Mesenteric fat pad (tissue), 1 donor: ENCODE data around the gene YPEL3. TPM values are rescaled to one million over a fixed set of nuclear protein-coding genes. Genes with fewer than 3 reads are reported as not detected.
A peak's percentile ranks its signal among the peaks of the same experiment; 100 is the strongest.
"Not testable (repeated sequence)": the region's sequence is repeated elsewhere in the genome, so short reads cannot be mapped to it uniquely, and the experiment has no call there.

Source experiments
- DNase-seq: peaks from one replicate; pipeline ENCODE4 v3.0.0-alpha.2; 2020; ENCODE audit warnings: low spot score
- total RNA-seq: library from RNA; stranded (reverse); fragmentation: NEBNext Ultra II Directional; extraction: Animal tissue kit (Norgen Biotek cat#: 25700); gene quantifications from one replicate; pipeline ENCODE4 v1.2.1, GENCODE V29; 2021
- donor health status: DM: yes; HTN: yes; CAD: no.

Gene YPEL3
- total RNA-seq, 1 donor from 2014 or later, result 49.3 TPM

DNA sequence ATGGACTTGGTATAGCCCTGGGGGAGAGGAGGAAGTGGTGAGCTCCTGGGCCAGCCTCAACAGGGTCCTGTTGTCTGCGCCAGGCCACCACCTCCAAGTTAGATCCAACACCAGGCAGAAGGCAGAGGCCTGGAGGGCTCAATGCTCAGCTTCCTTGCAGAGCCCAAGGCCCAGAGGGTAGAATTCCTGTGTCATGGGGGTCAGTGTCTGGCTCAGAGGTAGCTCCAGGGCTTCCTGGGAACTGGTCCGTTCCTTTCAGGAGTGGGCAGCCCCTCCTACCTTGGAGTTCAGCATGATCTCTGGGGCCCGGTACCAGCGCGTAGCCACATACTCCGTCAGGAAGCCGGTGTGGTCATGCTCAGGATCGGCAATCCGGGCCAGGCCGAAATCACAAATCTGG, 21.8 kb upstream of the YPEL3 start:
- DNase-seq, result no peak

DNA sequence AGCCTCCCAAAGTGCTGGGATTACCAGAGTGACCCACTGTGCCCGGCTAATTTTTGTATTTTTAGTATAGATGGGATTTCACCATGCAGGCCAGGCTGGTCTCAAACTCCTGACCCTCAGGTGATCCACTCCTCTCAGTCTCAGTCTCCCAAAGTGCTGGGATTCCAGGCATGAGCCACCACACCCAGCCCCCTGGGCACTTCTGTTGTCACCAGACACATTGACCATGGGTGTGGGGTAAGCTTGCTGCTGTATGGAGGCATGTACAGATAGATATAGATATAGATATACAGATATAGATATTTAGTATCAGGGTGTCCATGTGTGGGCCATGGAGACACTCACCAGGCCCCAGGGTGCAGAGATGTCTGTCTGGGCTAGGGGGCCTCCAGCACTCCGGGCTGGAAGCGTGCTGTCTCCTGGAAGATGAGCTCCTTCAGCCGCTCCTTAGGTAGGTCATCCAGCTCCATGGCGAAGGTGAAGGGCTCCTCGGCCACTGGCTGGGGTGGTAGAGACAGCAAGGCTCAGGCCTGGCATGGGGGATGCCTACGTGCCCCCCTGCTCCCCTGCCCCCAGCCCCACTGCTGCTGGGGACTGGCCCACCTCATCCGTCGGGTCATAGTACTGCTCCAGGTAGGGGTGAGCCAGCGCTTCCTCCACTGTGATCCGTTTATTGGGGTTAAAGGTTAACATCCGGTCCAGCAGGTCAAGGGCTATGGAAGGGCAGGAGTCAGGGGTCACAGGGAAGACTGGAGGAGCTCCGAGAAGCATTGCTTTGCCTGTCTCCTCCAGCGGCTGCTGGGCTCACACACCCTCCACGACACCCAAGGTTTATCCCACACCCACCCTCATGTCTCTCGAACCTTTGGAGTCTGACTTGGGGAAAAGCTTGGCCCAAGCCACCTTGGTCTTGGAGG, 20.5 kb upstream of the YPEL3 start:
- no peak for DNase-seq

DNA sequence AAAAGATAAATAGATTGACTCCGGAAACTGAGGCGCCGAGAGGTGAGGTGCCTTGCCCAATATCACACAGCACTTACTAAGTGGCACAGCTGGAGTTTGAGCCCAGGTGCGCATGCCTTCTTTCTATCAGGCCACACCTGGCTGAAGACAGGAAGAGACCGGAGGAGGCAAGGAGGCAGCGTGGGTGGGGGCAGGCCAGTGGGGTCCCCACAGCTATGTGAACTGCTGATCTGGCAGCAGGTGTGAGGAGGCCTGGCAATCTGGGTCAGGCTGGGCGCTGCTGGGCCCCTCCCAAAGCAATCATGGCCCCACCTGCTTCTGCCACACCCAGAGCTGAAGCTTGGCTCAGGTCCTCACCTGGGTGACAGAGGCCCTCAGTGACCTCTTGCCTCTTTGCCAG, 19.2 kb upstream of the YPEL3 start:
- no peak for DNase-seq

DNA sequence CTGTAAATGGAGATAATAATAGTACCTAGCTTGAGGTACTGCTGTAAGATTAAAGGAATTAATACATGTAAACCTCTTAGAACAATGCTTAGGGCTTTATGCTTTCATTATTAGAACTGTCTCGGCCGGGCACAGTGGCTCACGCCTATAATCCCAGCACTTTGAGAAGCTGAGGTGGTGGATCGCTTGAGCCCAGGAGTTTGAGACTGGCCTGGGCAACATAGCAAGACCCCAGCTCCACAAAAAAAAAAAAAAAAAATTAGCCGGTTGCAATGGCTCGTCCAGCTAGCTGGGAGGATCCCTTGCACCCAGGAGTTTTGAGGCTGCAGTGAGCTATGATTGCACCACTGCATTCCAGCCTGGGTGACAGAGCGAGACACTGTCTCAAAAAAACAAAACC, 18.8 kb upstream of the YPEL3 start:
- not testable (repeated sequence) for DNase-seq

DNA sequence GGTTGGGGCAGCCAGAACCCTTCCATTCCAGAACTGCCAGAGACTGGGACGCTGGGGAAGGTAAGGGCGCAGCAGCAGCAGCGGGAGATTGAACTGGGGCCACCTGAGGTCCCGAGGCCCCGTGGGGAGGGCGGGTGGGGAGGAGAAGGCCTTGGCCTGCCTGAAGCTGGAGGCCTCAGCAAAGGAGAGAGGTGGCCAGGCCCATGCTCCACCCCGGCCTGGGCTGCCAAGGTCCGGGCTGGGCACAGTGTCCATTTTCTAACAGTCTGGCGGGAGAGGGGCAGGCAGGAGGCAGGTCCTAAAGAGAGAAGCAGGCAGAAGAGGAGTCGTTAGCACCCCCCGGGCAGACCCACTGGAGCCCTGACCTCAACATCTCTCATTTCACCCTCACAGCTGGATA, 18.4 kb upstream of the YPEL3 start:
- no peak for DNase-seq

DNA sequence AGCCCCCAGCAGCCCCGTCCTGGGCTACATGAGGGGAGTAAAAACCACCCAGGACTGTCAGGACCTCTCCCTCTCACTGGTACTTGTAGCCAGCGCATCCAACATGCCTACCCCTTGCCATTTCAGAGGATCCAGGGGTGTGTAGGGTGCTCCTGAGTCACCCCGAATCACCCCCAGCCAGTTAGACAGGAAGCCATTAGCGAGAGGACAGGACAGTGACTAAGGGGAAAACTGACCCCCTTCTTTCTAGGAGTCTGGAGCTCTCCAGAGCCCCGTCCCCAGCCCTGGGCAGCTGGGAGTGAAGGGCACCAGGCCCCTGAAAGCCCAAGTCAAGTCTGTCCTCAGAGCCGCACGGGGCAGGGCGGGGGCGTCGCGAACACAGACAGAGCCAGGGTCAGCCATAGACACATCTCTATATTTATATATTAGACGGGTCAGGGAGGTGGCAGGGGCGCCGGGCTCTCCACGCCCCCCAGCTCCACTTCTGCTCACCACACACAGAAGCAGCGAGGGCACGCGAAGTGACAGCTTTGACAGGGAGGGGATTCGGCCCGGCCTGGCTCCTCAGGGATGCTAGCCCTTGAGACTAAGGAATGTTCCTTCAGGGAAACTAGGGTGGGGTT, 17.8 kb upstream of the YPEL3 start:
- DNase-seq, result no peak

DNA sequence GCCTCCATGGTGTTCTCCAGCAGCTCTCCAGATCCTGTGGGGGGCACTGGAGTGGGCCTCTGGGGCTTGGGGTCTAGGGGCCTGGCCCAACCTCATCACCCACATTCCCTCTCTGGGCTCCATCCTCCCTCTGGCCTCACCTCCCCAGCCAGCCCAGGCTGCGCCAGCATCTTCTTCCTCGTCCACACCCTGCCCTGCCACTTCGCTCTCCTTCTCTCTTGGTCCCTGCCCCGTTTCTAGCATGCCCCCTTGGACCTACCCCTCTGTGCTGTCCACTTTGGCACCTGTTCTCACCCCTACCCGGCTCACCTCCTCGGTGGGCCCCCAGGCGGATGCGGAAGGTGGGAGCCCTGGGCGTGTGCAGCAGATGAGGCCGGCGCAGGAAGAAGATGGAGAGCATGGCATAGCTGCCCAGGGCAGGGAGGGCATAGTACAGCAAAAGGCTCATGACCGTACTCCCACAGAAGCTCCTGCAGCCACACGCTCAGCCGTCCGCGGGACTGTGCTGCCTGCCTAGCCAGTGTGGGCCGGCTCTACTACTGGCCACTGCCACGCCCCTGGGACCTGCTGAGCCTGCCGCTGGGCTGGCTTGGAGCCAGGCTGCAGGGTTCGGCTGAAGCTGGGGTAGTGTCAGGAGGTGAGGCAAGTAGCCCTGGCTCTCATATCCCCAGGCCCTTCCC, 17.2 kb upstream of the YPEL3 start, which contains the start of gene GDPD3:
TSS of gene GDPD3 (minus strand) at position 507 of the 680 bp plus-strand sequence. CDS start at position 448, 59 bp downstream.
- DNase-seq, result no peak

DNA sequence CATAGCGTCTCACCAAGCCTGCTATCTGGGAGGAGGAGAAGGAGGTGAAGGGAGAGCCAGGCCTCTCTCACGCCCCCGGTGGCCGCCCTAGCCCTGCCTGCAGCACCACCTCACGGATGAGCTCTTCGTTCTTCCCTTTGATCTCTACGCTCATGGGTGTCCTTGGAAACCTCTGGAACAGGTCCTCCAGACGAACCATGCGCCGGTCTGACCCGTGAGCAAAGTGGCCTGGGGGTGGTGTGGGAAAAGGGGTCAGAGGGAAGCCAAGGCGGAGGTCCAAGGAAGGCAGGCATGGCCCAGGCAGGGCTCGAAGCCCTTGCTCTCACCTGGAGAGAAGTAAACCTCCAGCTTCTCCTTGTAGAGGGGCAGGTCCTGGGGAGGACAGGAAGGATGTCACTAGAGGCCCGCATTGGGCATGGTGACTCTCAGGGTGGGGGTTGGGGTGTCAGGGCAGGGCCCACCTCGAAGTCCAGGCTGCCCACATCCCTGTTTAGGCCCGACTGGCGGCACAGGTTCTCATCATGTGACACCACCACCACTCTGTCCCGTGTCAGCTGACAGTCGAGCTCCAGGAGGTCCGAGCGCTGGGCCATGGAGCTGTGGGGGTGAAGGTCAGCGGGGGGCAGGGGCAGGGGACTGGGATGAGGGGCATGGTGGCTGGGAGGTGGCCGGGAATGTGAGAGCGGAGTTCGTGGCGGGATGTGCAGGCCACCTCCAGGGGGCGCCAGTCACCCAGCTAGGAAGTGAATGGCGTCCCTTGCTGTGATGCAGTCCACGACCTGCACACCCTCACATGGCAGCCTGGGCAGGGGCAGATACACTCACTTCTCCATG, 16.4 kb upstream of the YPEL3 start:
- DNase-seq, result no peak

DNA sequence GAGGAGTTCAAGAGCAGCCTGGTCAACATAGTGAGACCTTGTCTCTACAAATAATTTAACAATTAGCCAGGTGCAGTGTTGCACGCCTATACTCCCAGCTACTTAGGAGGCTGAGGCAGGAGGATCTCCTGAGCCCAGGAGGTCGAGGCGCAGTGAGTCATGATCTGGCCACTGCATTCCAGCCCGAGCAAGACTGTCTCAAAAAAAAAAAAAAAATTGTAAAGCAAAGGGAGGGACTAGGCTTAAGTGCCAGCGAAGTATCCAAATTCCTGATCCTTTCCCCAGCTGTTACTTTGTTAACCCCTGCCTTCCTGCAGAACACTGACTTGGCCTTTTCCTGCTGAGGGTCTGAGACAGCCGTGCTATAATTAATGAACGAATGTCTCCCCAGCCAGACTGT, 14.6 kb upstream of the YPEL3 start:
- no peak for DNase-seq

DNA sequence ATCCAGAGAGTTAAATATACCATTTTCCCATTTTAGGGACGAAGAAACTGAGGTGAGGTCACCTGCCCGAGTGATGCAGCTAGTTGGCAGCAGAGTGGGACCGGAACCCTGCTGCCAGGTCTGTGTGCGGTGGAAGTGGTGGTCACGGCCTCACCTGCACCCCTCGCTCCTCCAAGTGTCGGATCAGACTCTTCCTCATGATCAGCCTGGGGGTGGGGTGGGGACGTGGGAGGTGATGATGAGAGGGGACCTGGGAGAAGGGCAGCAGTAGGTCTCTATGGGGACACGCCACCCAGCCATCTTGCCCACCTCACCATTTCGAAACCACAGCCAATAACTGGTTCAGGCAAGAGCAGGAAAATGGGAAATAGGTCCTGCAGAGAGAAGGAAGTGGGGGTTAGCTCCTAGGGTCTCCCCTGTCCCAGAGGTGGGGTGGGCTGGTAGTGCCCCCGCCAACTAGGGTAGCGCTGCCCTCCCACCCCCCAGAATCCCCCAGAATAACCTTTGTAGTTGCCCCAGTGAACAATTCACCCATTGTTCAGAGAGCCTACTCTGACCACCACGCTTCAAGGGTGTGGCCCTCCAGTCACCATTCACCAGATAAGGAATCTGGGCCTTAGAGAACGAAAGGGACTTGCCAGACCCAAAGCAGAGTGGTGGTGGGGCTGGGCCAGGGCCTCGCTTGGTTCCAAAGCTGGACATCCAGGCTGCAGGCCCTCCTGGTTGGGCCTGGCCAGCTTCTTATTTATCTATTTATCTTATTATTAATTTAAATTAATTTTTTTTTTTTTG, 12.2 kb upstream of the YPEL3 start:
- DNase-seq, result no peak

DNA sequence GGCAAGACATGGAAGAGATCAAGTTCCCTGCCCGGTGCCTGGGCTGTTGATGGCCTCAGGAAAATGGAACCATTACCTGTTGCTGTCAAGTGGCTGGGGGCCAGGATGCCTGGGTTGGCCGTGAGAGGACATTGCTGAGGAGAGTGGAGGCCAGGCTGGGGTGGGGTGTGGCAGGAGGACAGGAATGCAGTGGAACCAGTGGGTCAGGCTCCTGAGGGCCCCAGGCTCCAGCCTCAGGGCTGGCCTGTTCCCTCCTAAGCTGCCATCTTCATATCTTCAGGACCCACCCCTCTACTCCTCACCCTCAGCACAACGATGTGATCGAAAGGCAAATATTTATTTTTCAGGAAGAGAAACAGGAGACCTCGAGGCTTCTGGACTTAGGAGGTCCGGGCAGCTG, 8.5 kb upstream of the YPEL3 start:
- no peak for DNase-seq

DNA sequence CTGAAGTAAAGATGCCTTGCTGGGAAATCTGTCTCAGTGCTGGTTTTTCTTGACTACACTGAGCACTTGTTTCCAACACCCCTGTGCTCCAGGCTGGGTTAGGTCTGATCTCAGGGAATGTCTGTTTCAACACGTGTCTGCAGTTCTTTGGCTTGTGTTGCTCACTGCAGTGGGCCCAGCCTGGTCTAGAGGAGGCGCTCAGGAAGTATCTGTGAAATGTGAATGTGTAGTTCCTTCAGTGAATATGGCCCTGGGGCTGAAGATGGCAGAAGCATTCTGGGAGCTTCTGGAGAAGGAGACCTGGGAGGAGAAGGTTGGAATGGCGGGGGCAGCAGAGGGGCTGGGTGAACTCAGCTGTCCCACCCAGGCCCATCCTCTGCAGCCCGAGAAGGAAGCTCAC, 8.1 kb upstream of the YPEL3 start:
- no peak for DNase-seq

DNA sequence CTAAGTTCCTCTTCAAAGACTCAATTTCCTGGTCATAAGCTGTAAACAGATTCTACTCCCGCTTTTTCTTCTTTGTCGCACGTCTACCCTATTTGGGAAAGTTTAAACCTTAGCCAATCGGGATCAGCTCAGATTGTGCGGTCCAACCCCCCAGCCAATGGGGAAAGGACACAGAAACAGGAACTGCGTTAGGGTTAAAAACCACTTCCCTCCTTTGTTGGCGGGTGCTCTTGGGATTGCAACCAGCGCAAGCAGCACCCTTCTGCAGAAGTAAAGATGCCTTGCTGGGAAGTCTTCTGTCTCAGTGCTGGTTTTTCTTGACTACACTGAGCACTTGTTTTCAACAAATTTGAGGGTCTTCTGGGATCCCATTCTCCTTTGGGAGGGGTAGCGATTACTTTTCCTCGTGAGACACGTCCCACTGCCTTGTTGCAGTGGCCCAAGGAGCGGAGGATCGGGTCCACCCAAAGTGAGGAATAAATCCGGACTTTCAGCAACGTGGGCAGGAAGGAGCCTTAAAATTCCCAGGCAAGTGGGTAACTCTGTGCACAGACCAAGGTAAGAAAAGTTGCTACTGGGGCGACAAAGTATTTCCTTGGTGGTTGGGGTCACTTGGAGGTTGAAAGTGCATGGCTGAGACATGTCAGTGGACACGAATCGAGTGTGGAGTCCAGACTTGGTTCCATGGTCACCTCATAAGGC, 1.0 kb upstream of the YPEL3 start:
- no peak for DNase-seq

DNA sequence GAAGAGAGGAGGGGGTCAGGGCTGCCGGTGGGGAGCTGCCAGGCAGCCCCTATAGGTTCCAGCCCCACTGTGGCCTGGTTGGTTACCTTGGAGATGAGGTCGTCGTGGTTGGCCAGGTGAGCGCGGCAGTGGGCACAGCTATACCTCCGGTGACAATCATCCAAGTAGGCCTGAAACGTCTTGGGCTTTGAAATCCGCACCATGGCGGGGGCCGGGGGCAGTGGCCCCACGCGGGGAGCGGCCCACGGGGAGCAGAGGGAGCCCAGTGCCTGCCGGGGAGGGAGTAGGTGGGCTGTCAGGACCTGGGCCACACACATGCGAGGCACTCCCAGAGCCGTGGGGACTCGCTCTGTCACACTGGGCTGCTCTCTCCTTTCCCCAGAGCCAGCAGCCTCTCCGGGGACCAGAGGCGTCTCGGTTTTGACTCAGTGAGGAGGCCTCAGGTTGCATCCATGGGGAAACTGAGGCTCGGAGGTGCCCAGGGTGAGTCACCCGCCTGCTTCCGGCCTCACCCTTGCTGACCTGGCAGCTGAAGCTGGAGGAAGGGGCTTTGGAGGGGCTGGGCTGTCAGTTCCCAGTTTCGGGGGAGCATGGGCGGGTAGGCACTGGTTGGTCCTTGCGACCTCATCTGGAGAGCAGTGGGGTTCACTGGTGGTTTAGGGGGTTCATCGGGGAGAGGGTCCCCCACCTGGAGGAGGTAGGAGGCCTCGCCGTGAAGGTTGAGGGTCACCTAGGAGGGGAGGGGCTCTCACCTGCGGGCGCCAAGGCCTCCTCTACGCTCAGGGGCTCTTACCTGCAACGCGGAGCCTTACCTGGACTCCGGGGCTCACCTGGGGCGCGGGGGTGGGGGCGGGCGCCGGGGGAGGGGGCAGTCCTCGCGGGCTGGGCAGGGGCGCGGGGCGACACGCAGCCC, 591 bp downstream of the YPEL3 start:
- no peak for DNase-seq

DNA sequence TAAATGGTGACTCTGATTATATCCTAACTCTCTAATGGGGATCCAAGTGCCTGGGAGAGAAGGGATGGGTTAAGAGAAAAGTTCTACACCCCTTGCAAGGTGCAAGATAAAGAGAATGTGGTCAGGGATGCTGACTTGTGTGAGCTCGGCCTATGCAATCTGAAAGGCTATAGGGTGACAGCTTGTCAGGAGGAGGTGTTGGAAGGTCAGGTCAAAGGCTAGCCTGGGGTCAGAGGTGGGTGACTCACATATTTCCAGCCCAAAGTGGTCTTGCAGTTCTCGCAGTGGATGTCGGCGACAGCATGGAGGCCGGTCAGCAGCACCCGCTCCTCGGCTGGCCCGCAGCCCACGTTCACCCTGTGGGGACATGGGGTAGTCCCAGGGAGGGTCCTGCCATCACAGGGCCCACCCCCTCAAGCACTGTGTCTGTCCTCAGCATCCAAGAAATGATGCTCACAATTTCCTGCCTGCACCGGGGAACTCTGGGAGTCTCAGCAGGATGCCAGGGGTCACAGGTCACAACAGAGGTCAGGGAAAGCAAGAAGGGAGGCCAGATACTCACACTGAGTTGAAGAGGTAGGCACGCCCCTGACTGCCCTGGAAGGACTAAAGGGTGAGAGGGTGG, 1.4 kb downstream of the YPEL3 start:
- no peak for DNase-seq

DNA sequence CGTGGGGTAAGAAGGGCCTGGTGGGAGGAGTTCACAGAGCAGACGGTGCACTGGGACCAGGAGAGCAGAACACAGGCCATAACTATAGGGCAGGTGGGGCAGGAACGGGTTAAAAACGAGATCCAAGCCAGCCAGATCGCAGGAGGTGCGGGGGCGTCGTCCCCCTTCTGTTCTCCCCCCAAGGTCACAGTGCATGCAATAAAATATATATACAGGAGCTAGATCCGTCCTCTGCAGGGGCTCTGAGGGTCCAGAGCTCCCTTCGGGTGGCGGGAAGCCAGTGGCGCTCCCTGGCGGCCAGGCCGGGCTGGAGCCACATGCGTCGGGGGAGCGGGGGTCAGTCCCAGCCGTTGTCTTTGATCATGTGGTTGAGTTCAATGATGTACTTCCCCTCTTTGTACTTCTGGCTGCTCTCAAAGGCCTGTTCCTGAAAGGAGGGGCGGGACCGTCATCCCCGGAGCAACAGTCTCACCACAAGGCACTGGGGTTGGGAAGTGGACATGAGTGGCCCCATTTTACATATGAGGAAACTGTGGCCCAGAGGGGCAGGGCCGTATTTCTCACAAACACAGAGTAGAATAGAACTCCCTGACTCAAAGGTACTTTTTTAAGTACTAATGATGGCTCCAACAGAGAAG, 3.5 kb downstream of the YPEL3 start:
- peak; percentile 93 for DNase-seq

DNA sequence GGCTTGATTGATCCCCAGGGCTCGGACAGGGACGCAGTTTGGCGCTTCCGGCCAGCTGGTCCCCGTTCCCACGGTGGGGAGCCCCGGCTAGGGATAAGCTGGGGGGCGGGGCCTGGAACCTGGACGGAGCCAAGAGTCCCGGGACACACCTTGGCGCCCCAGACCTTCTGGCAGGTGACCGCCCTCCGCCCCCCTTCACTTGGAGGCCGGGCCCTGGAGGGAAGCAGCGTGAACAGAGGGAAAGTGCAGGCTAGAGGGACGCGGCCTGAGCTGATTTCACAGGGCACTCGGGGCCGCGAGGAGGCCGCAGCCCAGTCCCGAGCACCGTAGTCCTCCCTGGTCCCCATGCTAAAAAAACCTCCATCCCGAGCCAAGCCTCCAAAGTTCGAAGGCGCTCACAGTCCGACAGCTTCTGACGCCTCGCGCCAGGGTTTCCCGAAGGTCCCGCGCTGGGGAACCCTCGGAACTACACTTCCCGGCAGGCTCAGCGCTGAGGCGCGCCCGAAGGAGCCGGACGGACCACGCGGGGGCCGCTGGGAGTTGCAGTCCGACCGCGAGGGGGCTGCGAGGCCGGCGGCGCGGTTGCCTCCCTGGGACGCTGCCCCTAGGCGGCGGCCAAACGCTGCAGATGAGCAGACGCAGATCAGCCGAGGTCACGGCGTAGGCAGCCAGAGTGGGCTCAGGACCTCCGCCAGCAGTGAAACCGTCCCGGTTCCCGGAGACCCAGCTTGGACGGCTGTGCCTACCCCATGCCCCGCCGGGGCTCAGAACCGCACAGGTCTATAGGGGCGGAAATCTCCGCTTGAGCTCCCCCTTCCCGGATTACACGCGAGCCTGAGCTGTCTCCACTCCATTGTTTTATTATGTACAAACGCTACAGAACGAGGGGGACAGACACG, 4.3 kb downstream of the YPEL3 start, which contains the start of gene TBX6:
TSS of gene TBX6 (minus strand) at position 451 of the 899 bp plus-strand sequence. CDS start 731 bp downstream, outside the sequence.
- peak; percentile 98 for DNase-seq
